Activated CD4-positive, alpha-beta T cell treated with anti-CD3 and anti-CD28 coated beads, Interleukin-2, Interleukin-4, amounts not matched to agents 100 ng/mL and 50 ng/mL, durations not matched to agents 16 hours and 8 hours (primary cell): ENCODE measurements around the gene TPRKB.
"Not testable (repeated sequence)": the region's sequence is repeated elsewhere in the genome, so short reads cannot be mapped to it uniquely, and the experiment has no call there.

Experiments used
- DNase-seq: peaks from one replicate; pipeline ENCODE4 v3.0.0-alpha.2; 2020; ENCODE audit warnings: low spot score

Gene TPRKB

DNA sequence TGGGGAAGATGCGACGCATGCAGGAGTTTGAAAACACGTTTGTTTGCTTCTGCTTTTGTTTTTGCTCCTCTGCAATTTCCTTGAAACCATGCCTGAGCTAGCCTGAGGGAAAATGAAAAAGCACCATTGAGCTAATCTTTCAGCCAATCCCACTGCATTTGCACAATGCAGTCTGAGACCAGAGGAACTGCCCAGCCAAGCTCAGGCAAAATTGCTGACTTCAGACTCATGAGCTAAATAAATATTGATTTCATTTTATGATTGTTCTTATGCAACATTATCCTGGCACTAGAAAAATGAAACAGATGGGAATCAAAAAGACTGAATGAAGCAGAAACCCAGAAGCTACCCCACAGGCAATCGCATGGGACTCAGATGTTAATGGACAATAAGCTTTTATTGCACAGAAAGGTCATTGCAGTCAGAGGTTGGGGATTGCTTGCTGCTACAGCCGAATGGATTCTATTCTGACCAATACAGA lies 37.0 kb downstream of the TPRKB start:
- no peak for DNase-seq

GRCh38 chr2:73699437-73699836 lies 37.7 kb downstream of the TPRKB start:
- DNase-seq, result no peak

- no peak for DNase-seq
Observed at GRCh38 chr2:73698101-73698500, 39.0 kb downstream of the TPRKB start.

DNA sequence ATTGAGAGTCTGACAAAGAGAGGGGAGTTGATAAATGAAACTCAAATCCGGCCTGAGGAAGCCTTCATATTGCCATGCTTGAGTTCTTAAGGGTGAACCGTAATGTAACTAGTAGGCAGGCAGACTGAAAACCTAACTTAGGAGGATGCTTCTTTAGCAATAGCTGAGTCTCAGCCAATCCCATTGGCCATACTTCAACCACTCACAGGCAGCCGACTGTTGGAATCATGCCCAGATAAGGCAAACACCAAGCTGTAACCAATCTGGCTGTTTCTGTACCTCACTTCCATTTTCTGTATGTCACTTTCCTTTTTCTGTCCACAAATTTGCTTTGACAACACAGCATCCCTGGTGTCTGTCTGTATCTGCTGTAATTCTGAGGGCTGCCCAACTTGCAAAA lies 39.5 kb downstream of the TPRKB start:
- DNase-seq, result no peak

- DNase-seq, result not testable (repeated sequence)
Observed at GRCh38 chr2:73696985-73697384, 40.2 kb downstream of the TPRKB start.

- DNase-seq, result not testable (repeated sequence)
Observed at GRCh38 chr2:73696521-73696920, 40.6 kb downstream of the TPRKB start.

- DNase-seq, result peak; percentile 27
Observed at GRCh38 chr2:73690372-73691088, 46.6 kb downstream of the TPRKB start.

DNA sequence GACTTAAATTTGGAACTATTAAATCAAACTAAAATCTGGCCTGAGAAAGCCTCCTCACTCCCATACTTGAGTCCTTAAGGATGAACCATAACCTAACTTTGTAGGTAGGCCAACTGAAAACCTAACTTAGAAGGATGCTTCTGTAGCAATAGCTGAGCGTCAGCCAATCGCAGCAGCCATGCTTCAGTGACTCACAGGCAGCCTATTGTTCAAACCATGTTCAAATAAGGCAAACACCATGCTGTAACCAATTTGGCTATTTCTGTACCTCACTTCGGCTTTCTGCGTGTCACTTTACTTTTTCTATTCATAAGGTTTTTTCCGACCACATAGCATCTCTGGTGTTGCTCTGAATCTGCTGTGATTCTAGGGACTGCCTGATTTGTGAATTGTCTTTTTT lies 48.7 kb downstream of the TPRKB start:
- DNase-seq, result not testable (repeated sequence)

DNA sequence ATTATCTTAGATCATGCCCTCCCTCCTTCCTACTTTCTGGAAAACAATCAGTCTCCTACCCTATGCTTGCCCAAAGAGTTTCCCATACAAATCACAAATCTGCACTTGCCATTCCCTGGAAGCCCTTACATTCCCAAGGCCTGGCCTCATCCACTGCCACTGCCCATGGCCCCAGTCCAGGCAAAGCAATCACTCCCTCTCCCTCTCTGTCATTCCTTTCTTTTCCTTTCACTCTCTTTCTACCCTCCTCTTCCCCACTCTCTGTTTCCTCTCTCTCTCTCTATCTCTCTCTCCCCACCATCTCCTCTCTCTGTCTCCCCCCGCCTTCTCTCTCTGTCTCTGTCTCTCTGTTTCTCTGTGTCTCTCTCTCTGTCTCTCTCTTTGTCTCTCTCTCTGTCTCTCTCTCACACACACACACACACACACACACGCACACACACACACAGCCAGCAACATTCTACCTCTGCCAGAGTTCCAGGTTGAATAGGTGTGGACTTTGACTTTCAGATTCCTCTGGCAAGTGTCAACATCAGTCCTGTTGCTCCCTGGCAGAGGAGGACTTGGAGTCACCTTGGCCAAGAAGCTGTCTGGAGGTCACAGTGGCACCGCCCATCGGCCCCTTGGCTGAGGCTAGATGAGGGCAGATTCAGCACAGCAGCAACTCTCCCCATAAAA lies 51.2 kb downstream of the TPRKB start:
- DNase-seq, result no peak

DNA sequence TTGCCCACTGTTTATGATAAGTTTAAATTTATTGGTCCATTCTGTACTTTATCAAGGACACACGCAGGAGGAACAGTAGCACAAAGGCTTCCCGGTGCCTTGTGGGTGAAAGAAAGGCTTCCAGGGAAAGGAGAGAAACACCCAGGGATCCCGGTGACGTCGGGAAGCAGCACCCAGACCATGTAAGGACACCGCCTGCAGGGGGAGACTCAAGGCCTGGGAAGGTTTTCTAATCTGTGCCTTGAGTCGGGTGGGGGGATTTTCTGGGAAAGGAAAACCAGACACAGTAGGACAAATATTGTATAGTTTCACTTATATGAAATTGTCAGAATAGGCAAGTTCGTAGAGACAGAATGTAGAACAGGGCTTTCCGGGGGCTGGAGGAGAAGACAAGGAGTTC lies 52.2 kb downstream of the TPRKB start:
- DNase-seq, result not testable (repeated sequence)

- not testable (repeated sequence) for DNase-seq
Observed at GRCh38 chr2:73684325-73684724, 52.8 kb downstream of the TPRKB start.

GRCh38 chr2:73679951-73680571 lies 57.1 kb downstream of the TPRKB start:
- DNase-seq, result peak; percentile 37
